ENCODE measurements around the gene ASB16.

ASB16 gene

DNA sequence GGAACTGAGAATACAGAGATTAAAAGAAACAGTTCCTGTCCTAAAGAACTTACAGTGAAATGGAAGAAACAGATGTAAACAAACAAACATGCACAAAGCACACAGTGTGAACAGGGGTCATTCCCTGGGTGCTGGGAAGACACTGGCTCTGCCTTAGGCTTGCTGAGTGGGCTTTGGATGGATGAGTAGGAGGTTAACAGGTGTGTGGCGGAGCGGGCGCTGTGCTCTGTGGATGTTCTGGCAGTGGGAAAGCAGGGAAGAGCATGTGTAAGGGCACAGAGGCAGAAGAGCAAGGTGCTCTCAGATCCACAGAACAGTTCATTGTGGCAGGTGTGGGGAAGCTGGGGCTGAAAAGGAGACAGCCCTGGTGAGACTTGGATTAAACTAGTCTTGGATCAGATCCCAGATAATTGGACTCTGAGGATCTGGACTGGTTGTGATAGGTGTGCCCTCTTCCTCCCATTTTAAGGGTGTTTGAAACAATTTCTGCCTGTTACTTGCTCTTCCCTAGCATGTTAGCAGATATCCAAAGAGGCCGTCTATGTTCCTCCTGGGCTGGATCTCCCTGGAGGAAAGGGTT is 20.7 kb upstream of the ASB16 start:
- peaks cover 72% of the 10 kb centered on the region for H3K36me3 ChIP-seq (ENCODE audit: control insufficient read depth, low read length)
- H3K4me1 ChIP-seq (ENCODE audit: control insufficient read depth, low read length) = no peaks in the 10 kb centered on the region
- no peaks in the 10 kb centered on the region for H3K9me3 ChIP-seq (ENCODE audit: control insufficient read depth, insufficient read depth, low read length)
- no peak overlapping the region for H3K27ac ChIP-seq (ENCODE audit: low read depth, low read length)
- H3K4me2 ChIP-seq (ENCODE audit: low read length) = no peak overlapping the region
- H3F3A ChIP-seq (ENCODE audit: control insufficient read depth, insufficient read depth) = no peaks in the 10 kb centered on the region
- no peak for TF ChIP-seq EZH2phosphoT487 (IDR thresholded peaks at IDR 0.05; ENCODE audit: borderline replicate concordance, low read length)
- TF ChIP-seq, protein P1, sequence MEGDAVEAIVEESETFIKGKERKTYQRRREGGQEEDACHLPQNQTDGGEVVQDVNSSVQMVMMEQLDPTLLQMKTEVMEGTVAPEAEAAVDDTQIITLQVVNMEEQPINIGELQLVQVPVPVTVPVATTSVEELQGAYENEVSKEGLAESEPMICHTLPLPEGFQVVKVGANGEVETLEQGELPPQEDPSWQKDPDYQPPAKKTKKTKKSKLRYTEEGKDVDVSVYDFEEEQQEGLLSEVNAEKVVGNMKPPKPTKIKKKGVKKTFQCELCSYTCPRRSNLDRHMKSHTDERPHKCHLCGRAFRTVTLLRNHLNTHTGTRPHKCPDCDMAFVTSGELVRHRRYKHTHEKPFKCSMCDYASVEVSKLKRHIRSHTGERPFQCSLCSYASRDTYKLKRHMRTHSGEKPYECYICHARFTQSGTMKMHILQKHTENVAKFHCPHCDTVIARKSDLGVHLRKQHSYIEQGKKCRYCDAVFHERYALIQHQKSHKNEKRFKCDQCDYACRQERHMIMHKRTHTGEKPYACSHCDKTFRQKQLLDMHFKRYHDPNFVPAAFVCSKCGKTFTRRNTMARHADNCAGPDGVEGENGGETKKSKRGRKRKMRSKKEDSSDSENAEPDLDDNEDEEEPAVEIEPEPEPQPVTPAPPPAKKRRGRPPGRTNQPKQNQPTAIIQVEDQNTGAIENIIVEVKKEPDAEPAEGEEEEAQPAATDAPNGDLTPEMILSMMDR (IDR thresholded peaks at IDR 0.05; ENCODE audit: low read depth, low read length, poor library complexity, severe bottlenecking) = no peak
- no peak overlapping the region for H3K4me3 ChIP-seq (ENCODE audit: low read length)
- peaks cover 42% of the 10 kb centered on the region for H3K79me2 ChIP-seq (ENCODE audit: control insufficient read depth, low read length)
- H3K9me2 ChIP-seq (replicated peaks; ENCODE audit: control insufficient read depth, low read length) = no peaks in the 10 kb centered on the region
- no peaks in the 10 kb centered on the region for H3K27me3 ChIP-seq (ENCODE audit: control insufficient read depth, low read length)
- H4K20me1 ChIP-seq (ENCODE audit: control insufficient read depth, insufficient read depth, low read depth, low read length) = no peaks in the 10 kb centered on the region; the same call in 1 of the 2 replicates

DNA sequence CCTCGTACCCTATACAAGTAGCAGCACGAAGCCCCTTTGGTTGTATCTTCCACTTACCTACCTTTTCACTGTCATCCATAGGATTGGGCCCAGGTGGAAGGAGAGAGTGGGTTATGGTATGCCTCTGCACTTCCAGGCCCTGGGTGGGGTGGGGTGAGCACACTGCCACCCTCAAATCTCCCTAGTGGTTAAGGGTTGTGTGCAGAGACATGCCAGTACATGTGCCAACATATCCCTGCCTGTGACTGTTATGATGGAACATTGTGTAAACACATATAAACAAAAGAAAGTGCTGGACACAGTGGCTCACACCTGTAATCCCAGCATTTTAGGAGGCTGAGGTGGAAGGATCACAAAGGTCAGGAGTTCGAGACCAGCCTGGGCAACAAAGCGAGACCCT is 17.6 kb upstream of the ASB16 start:
- TF ChIP-seq, protein P1 (IDR thresholded peaks at IDR 0.05; ENCODE audit: low read depth, low read length, poor library complexity, severe bottlenecking) = no peak
- no peak for TF ChIP-seq EZH2phosphoT487 (IDR thresholded peaks at IDR 0.05; ENCODE audit: borderline replicate concordance, low read length)
- Histone ChIP-seq H3K27me3 (ENCODE audit: control insufficient read depth, low read length) (no peaks in the 10 kb centered on the region), H4K20me1 (ENCODE audit: control insufficient read depth, insufficient read depth, low read depth, low read length) (0 out of 2 replicates have a peak, but pooled peaks cover under 1% of the 10 kb centered on the region), H3F3A (ENCODE audit: control insufficient read depth, insufficient read depth) (no peaks in the 10 kb centered on the region), H3K9me3 (ENCODE audit: control insufficient read depth, insufficient read depth, low read length) (no peaks in the 10 kb centered on the region), H3K4me1 (ENCODE audit: control insufficient read depth, low read length) (no peaks in the 10 kb centered on the region), H3K9me2 (replicated peaks; ENCODE audit: control insufficient read depth, low read length) (no peaks in the 10 kb centered on the region), H3K4me3 (ENCODE audit: low read length) (no peak overlapping the region), H3K4me2 (ENCODE audit: low read length) (no peak overlapping the region), H3K27ac (ENCODE audit: low read depth, low read length) (no peak overlapping the region), H3K36me3 (ENCODE audit: control insufficient read depth, low read length) (peaks cover 61% of the 10 kb centered on the region), H3K79me2 (ENCODE audit: control insufficient read depth, low read length) (peaks cover 36% of the 10 kb centered on the region)

DNA sequence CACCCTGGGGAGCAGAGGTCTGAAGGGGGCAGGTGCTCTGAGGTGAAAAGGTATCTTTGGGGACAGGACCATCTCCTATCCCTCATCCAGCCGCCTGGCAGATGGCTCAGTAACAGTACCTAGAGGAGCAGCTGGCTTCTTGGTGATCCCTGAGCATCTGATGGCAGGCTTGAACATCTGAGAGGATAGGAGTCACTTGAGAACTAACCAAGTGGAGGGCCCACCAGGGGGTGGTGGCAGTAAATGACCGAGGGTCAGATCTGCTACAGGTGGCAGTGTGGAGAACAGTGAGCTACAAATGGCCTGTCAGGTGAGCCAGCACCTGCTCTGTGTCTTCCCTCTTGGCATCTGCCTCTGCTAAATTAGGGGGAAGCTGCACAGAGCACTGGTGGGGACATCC is 15.0 kb upstream of the ASB16 start:
- no peak overlapping the region for H3K4me2 ChIP-seq (ENCODE audit: low read length)
- H3K27ac ChIP-seq (ENCODE audit: low read depth, low read length) = no peak overlapping the region
- H3K4me3 ChIP-seq (ENCODE audit: low read length) = no peak overlapping the region
- H3K27me3 ChIP-seq (ENCODE audit: control insufficient read depth, low read length) = no peaks in the 10 kb centered on the region
- H3F3A ChIP-seq (ENCODE audit: control insufficient read depth, insufficient read depth) = no peaks in the 10 kb centered on the region
- TF ChIP-seq, protein P1 (IDR thresholded peaks at IDR 0.05; ENCODE audit: low read depth, low read length, poor library complexity, severe bottlenecking) = no peak
- TF ChIP-seq EZH2phosphoT487 (IDR thresholded peaks at IDR 0.05; ENCODE audit: borderline replicate concordance, low read length) = no peak
- H3K36me3 ChIP-seq (ENCODE audit: control insufficient read depth, low read length) = peaks cover 50% of the 10 kb centered on the region
- no peaks in the 10 kb centered on the region for H3K9me2 ChIP-seq (replicated peaks; ENCODE audit: control insufficient read depth, low read length)
- H4K20me1 ChIP-seq (ENCODE audit: control insufficient read depth, insufficient read depth, low read depth, low read length) = 0 out of 2 replicates have a peak, but pooled peaks cover 3% of the 10 kb centered on the region
- H3K4me1 ChIP-seq (ENCODE audit: control insufficient read depth, low read length) = no peaks in the 10 kb centered on the region
- H3K9me3 ChIP-seq (ENCODE audit: control insufficient read depth, insufficient read depth, low read length) = no peaks in the 10 kb centered on the region
- H3K79me2 ChIP-seq (ENCODE audit: control insufficient read depth, low read length) = peaks cover 14% of the 10 kb centered on the region
